ENCODE data around the gene MRGPRF.

DNA sequence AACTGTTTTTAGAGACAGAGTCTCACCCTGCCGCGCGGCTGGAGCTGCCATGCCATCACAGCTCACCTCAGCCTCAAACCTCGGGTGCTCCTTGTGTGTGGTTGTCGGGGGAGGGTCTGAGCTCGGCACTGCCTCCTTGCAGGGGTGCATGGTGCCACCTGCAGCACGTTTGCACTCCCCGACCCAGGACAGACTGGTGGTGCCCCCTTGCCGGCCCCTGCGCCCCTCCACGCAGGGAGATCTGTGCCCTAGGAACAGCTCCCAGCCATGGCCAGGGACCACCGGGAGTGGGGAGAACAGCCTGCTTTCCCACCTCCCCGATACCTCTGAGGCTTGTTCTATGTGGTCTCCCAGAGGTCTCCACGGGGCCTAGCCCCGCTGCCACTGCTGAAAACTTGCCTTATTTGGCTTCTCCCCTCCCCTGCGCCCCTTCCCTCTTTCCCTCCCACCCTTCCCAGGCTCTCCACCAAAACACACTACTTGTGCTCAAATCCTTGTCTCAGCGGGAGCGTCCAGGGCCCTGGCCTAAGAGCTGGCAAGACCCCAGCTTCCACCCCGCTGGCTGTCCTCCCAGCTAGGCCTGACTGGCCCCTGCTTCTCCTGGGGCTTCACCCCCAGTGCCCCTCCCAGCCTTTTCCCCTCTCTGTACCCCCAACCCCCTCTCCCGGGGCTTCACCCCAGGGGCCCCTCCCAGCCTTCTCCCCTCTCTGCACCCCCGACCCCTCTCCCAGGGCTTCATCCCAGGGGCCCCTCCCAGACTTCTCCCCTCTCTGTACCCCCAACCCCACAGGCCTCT is 22.3 kb upstream of the MRGPRF start:
- TF ChIP-seq CTCF (IDR thresholded peaks at IDR 0.05 in 8 of 11, conservative IDR thresholded peaks at IDR 0.05 in 3 of 11) (no peak), POLR2A (IDR thresholded peaks at IDR 0.05) (no peak)

Measured in spleen (tissue), 7 donors.